ENCODE results near the gene DCLRE1B.

DCLRE1B gene

GRCh38 chr1:113950908-113951307 lies 45.8 kb downstream of the DCLRE1B start:
- DNase-seq: no peak

- DNase-seq: no peak
These were observed 46.6 kb downstream of the DCLRE1B start for GRCh38 chr1:113951719-113952118.

- DNase-seq: no peak
These were observed 52.9 kb downstream of the DCLRE1B start for GRCh38 chr1:113957984-113958383.

GRCh38 chr1:113958691-113959090 lies 53.6 kb downstream of the DCLRE1B start:
- no peak for DNase-seq

GRCh38 chr1:113963281-113963906 lies 58.3 kb downstream of the DCLRE1B start:
- DNase-seq: no peak

Measured in NCI-H446 (cell line).